A549 (cell line): Measurements from ENCODE around the gene FHL2. TPM values are rescaled to one million over a fixed set of nuclear protein-coding genes. Genes with fewer than 3 reads are reported as not detected.

Experiments
- CBX2 ChIP-seq: fragments of 200-600 bp; sonication (generic); IDR thresholded peaks from 2 replicates; pipeline ENCODE4 v1.6.1; 2016; ENCODE audit warnings: low read depth, mild to moderate bottlenecking, borderline replicate concordance
- RCOR1 ChIP-seq: fragments of 150-350 bp; IDR thresholded peaks from 2 replicates; pipeline ENCODE4 v1.6.1; 2014; ENCODE audit warnings: antibody characterized with exemption, low read length, low read depth
- REST ChIP-seq: fragments of 200-600 bp; sonication (generic); IDR thresholded peaks from 2 replicates; pipeline ENCODE4 v1.6.1; 2016; ENCODE audit warnings: antibody characterized with exemption, mild to moderate bottlenecking, moderate library complexity
- ZFP36 ChIP-seq: fragments of 450-650 bp; IDR thresholded peaks from 2 replicates; pipeline ENCODE4 v1.6.1; 2014; ENCODE audit warnings: borderline replicate concordance; ENCODE audit not compliant: partially characterized antibody
- polyA plus RNA-seq, 4 experiments: library from polyadenylated mRNA; depleted of rRNA in 3 of 4; stranded (reverse); fragments of >200 nt; fragmentation: RNase III in 1 of 4; extraction: RNeasy Plus Mini Kit Qiagen cat#74134 plus additional on column Dnase treatment in 1 of 4; gene quantifications; 2 replicates in 3 of 4; 3 replicates in 1 of 4; pipeline ENCODE4 v1.2.3, GENCODE V29; 2011 to 2017

The FHL2 gene
- polyA plus RNA-seq, 2 of the 4 experiments (the other 2 are of a cell fraction), result 57.9 to 85.9 TPM

- TF ChIP-seq REST, result no peak
- no peak for TF ChIP-seq CBX2
- TF ChIP-seq RCOR1, result no peak
- TF ChIP-seq ZFP36, result no peak
These were observed 85.0 kb downstream of the FHL2 start (continued) for GRCh38 chr2:105313877-105314276.

Other genes with a start within 250 kb of the FHL2 start
- not detected in 2 replicates for gene GPR45, start 157.3 kb downstream of the FHL2 start, polyA plus RNA-seq (2011; rRNA removed)
- gene GPR45, start 157.3 kb downstream of the FHL2 start, polyA plus RNA-seq (2017; fragmentation: RNase III; extraction: RNeasy Plus Mini Kit Qiagen cat#74134 plus additional on column Dnase treatment), result 0.09 TPM in 1 of 3 replicates, not detected in the others
- gene TGFBRAP1, start 69.3 kb downstream of the FHL2 start, polyA plus RNA-seq (2011; rRNA removed), result 9.0 and 14.5 TPM in 2 replicates
- 13.3 to 13.7 TPM (median 13.6 TPM) in 3 replicates for gene TGFBRAP1, start 69.3 kb downstream of the FHL2 start, polyA plus RNA-seq (2017; fragmentation: RNase III; extraction: RNeasy Plus Mini Kit Qiagen cat#74134 plus additional on column Dnase treatment)
- gene C2orf49, start 61.5 kb downstream of the FHL2 start, polyA plus RNA-seq (2011; rRNA removed), result 19.0 and 25.7 TPM in 2 replicates
- gene C2orf49, start 61.5 kb downstream of the FHL2 start, polyA plus RNA-seq (2017; fragmentation: RNase III; extraction: RNeasy Plus Mini Kit Qiagen cat#74134 plus additional on column Dnase treatment), result 18.4 to 19.4 TPM (median 19.0 TPM) in 3 replicates